Neural cell (in vitro differentiated cells): ENCODE data around the gene ADGRL1.
"Not testable (repeated sequence)": the region's sequence is repeated elsewhere in the genome, so short reads cannot be mapped to it uniquely, and the experiment has no call there.

Source experiments
- CTCF ChIP-seq: fragments of 450-650 bp; IDR thresholded peaks from 2 replicates; pipeline ENCODE4 v1.5.1; 2014; ENCODE audit warnings: antibody characterized with exemption, mild to moderate bottlenecking, moderate library complexity; ENCODE audit not compliant: poor library complexity, severe bottlenecking
- EZH2 ChIP-seq: fragments of 200-600, 300-800 bp; shearing (Covaris generic), sonication (generic); IDR thresholded peaks from 2 replicates; pipeline ENCODE4 v1.6.1; 2014; ENCODE audit warnings: antibody characterized with exemption, low read length, borderline replicate concordance, mild to moderate bottlenecking; ENCODE audit not compliant: insufficient read depth, poor library complexity, severe bottlenecking
- POLR2AphosphoS5 ChIP-seq: IDR thresholded peaks from 2 replicates; pipeline ENCODE4 v1.6.1; 2012
- RAD21 ChIP-seq: fragments of 450-650 bp; conservative IDR thresholded peaks from 2 replicates; pipeline ENCODE4 v1.6.1; 2014; ENCODE audit warnings: antibody characterized with exemption, mild to moderate bottlenecking, moderate library complexity
- REST ChIP-seq: IDR thresholded peaks from 2 replicates; pipeline ENCODE4 v1.6.1; 2012; ENCODE audit warnings: borderline replicate concordance

- not testable (repeated sequence) for TF ChIP-seq EZH2, CTCF, POLR2AphosphoS5, RAD21, REST
Observed at GRCh38 chr19:14204219-14204618, 1.8 kb downstream of the ADGRL1 start.
